ENCODE data around the gene SERPINB11.
A peak's percentile ranks its signal among the peaks of the same experiment; 100 is the strongest.
"Not testable (repeated sequence)": the region's sequence is repeated elsewhere in the genome, so short reads cannot be mapped to it uniquely, and the experiment has no call there.

Gene SERPINB11, protein sequence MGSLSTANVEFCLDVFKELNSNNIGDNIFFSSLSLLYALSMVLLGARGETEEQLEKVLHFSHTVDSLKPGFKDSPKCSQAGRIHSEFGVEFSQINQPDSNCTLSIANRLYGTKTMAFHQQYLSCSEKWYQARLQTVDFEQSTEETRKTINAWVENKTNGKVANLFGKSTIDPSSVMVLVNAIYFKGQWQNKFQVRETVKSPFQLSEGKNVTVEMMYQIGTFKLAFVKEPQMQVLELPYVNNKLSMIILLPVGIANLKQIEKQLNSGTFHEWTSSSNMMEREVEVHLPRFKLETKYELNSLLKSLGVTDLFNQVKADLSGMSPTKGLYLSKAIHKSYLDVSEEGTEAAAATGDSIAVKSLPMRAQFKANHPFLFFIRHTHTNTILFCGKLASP

DNA sequence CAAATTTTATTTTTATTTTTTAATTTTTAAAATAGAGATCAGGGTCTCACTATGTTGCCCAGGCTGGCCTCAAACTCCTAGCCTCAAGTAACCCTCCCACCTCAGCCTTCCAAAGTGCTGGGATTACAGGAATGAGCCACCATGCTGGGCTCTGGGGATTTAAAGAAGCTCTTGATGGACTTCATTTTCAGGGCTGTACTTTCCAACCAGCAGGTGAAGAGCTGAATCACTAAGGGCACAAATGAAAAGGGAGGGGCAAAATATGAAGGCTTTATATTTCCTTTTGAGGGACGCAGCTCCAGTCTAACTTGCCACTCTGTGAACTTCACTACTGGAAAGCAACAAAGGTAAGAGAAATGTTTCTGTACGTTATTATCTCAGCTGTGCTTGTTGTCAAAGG lies at the start of gene SERPINB11:
Gene SERPINB11, plus strand, starts transcription at position 301 of the 400 bp plus-strand sequence. CDS start 7,234 bp downstream, outside the sequence.
- no peak for DNase-seq

DNA sequence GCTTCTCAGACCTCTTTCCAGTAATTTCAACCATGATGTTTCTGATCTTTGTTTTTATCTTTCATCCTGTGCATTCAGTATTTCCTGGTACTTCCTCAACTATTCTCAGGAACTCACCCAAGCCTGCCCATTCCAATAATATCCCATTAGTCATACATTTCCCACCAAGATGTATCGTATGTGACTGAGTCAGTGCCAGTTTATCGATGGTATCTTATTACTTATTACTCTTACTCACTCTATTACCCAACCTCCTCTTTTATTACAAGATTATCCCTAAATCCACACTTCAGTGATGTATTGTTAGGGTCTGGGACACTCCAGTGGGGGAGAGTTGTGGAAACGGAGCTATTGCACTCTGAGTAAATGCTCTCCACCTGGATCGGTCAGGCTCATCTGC lies 43.8 kb upstream of the SERPINB11 start:
- DNase-seq = not testable (repeated sequence)

DNA sequence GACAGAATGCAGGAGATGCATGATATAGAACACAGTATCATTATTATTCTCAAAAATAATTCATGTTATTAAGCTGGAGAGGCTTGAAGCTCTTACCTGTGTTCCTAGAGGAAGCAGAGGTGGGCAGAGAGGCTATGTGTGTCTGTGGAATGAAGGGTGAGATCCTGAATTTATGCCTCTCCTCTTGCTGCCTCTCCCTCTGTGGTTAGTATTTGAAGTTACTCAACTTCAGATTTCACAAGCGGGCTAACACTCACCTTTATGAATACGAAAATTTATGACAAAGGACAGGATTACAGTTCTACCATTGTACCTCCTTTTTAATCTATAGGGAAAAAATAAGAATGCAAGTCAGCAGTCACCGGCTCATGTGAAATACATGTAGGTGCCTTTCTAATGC lies 41.0 kb upstream of the SERPINB11 start, which contains the start of gene SERPINB3:
Gene SERPINB3, minus strand, starts transcription at position 144 of the 400 bp plus-strand sequence. CDS start 677 bp downstream, outside the sequence.
- not testable (repeated sequence) for DNase-seq

DNA sequence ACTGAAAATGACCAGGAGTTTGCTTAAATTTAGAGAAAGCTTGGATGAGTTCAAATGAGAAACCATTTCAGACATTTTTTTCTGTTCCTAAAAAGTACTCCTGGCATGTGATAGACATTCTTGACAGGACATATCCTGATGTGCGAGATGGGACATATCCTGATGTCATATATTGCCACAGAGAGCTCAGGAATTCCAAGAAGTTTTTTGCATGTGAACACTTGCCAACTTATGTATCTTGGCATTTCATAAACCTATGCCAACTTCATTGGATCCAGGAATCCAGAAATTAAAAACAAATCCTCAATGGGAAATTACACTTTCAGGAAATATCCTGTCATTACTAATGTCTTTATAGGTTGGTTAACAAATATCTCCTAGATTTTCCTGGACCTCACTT lies 38.2 kb upstream of the SERPINB11 start:
- DNase-seq = no peak

DNA sequence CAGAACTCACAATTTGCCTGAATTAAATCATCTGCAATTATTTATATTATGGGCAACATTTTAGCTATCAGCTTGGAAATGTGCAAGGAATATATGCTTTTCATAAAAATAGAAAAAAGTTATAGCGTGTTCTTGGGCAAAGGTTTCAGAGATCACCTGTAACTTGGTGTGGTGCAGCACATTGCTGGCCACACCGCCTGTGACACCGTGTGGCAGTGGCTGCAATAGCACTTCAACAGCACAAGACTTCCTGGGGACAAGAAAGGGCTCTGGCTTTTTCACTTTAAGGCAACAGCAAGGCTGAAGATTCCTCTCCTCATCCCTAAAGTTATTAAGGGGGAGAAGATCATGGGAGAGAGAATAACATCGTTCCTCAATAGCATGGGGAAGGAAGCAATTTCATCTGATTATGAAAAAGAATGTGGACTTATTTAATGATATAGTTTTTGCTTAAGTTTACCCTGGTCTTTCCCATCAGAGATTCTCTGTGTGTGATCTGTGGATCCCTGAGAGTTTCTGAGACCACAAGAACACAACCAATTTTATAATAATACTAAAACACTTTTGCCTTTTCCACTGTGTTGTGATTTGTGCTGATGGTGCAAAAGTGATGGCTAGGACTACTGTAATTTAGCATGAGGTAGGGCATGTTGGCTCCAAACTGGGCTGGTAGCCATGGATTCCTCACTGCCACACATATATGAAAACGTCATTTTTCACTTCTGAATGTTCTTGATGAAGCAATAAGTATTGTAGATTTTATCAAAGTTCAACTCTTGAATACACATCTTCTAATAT lies 26.0 kb upstream of the SERPINB11 start:
- DNase-seq = peak in 1 of 2 experiments; percentile 6

DNA sequence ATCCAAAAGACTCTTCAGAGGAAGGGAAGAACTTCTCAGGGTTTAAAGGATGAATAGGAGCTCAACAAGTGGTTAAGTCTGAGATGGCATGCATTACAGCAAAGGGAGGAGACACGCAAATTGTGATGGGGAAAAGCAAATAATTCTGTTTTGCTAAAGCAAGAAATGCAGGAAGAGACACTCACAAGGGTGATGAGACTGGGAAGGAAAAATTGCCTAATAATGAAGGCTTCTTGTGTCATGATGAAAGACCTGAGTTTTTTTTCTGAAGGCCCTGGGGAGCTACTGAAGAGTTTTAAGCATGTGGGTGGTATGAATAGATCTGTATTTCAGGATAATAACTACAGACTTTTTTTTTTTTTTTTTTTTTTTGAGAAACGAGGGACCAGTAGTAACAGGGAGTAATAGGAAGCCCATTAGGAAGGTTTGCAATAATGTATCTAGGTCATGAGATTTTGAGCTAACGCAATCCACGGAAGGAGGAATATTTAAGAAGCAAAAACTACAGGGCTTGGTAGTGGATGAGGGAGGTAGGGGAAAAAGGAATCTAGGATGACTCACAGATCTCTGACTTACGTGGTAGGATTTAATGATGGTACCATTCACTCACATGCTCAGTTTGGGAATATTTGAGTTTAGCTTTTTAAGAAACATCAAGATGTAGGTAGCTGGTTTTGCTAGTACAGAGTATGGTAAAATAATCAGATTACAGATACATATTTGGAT lies 25.1 kb upstream of the SERPINB11 start:
- DNase-seq = no peak

DNA sequence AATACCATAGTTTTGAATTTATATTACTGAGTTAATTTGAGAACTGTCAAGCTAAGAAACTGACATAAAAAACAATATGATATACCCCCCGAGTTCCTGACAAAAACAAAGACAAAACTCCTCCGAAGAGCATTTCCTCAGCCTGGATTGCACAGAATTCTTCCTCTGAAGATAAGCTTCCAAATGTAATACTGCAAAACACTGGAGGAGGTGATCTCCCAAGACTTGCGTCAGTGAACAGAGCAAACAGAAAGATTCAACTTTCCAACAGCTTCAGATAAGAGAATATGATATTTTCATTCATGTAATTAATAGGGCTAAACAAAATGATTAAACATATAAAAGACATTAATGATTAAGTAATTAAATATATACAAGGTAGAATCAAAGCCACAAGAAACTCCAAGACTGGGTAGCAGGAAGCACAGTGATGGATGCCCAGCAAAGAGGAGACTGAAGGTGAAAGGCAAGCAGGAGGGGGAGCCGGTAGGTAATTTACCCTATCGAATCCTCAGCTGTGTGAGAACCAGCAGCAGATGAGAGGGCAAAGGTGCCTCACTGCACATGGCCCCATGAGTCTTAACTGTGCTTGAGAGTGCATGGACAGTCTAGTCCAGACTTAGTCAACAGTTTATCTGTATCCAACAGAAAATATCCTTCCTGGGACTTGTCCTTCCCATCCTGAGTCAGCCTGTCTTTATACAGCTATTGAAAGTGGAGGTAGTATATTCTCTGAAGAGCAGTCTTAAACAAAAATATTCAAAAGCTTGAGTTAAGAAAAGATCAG lies 22.7 kb upstream of the SERPINB11 start:
- DNase-seq = no peak

DNA sequence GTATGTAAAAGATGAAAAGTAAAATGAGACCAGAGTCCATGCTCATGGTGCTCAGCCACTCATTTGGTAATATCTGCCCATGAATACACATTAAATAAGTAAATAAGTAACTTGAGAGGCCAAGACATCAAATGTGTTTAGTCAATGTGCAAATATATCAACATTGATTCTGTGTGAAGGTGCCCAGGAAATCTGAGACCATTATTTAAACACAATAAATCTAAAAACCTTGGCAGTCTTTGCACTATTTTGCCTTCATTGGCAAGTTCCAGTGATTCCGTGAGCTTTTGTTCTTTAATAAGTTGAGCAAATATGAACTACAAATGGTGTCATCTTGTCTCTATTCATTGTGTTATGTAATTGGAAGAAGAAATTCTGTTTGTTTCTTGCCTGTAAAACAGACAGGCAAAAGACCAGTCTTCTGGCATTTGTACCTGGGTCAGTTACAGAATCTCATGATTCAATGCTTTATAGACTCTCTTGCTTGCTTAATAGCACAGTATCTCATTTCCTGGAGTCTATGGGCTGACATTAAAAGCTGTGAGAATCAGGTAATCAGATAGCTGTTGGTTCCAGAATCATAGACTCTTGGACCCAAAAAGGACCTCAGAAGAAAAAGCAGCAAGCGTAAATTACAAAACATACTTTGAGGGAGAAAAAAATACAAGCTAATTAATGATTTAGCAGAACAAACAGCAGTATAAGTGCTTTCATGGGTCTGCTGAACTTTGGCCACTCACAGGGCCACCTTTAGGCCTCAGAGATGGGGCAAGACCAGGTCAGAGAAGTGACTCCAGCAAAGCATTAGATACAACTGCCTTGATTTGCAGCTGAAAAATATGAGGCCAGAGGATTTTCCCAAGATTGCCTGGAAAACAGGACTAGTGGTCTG lies 21.1 kb upstream of the SERPINB11 start:
- no peak for DNase-seq

DNA sequence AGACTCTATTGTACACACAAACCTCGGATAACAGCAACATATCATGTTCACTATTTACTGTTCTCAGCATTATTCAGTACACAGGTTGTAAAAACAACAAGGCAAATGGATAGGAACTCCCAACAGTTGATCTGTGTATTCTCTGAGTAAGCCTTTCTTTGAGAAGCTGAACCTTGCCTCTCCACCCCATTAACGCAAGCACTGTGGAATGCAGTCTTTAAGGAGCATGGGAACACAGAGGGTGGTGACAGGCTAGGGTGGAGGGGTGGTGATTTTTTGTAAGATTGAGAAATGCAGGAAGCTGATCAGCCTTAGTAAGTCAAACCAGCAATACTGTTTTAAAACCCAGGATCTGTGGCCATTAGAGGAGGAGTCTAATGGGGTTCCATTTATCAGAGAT lies 19.6 kb upstream of the SERPINB11 start:
- DNase-seq = no peak

DNA sequence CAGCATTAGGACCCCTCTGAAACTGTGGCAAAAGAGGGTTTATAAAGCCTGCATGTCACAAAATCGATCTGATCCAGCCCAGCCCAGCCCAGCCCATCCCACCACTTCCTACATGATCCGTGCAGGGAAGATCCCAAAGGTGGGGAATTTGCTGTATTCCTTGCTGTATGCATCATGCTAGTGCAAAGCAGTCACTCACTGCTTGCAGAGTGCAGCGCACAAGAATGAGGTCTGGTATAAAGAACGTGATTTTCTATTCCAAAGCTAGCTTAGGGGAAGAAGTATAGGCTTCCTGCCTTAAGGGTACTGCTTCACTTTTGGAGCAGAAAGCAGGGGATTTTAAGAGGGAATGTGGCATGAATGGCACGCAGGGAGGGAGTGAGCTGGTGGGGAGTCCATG lies 18.9 kb upstream of the SERPINB11 start:
- no peak for DNase-seq

DNA sequence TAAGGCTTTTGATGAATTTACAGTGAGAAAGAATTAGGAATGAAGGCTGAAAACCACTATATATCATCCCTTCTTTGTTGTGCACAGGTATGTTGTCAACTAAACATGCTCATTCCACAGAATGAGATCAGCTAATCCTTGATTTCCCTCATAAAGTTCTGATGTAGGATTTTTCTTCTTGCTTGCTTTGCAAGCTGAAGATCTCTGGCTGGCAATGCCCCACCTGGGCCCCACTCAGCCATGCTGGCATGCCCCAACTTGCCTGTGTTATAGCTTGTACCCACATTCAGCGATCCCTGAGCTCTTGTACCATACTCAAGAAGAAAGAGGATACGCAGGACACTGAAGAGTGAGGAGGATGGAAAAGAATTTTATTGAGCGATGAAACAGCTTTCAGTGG lies 18.0 kb upstream of the SERPINB11 start:
- no peak for DNase-seq

DNA sequence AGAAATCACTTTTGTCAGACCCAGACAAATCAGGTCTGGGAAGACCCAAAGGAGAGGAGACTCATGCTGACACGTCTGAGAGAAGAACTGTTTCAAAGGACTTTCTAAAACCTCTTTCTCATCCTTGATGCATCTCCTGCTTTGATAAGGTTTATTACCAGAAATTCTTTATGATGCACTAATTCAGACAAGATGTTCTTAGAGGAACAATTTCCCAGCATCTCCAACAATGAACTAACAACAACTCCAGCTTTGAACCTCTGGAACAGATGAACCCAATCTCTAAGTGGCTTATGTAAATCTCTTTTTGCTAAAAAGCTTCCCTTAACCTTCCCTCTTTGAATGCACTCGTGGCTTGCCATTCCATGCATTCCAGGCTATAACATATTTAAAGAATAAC lies 15.9 kb upstream of the SERPINB11 start:
- DNase-seq = no peak

DNA sequence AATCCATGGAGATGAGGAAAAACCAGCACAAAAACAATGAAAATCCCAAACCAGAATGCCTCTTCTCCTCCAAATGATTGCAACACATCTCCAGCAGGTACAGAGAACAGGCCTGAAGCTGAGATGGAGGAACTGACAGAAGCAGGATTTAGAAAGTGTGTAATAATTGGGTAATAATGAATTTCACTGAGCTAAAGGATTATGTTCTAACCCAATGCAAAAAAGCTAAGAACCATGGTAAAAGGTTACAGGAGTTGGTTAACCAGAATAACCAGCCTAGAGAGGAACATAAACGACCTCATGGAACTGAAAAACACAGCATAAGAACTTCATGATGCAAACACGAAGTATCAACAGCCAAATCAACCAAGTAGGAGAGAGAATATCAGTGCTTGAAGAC lies 13.7 kb upstream of the SERPINB11 start:
- no peak for DNase-seq

DNA sequence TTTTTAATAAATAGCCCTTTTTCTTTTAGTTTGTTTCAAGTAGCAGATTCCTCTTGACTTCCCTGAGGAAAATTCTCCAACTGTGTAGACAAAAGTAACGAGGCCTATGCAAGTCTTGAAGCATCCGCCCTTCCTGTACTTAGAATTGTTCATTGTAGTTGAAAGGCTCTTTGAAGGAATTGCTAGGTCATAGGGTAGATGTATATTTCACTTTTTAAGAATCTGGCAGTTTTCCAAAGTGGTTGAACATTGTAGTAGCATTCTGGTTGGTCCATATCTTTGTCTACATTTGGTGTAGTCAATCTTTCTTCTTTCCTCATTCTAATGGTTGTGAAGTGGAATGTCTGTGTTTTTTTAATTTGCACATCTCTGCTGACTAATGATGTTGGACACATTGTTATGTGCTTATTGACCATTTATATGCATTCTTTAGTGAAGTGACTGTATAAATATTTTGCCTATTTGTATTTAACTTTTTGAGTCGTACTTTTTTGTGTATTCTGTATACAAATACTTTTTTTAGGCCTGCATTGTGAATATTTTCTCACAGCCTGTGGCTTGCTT lies 5.6 kb upstream of the SERPINB11 start:
- no peak for DNase-seq

DNA sequence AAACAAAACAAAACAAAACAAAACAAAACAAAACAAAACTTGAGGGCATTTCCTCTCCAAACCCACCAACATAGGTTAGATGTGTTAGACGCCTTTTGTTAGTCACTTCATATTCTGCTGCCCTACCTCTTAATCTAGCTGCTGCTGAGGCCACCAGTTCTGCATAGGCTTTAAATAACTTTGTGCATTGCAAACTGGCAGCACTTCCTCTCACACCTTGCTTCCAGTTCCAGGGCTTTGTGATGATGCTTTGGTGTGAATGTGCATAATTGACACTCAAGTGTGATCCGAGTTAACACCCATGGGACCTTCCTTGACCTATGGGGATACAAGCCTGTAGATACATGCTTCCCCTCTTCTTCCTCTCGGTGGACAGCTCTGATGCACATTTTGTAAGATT lies 2.3 kb upstream of the SERPINB11 start:
- no peak for DNase-seq

DNA sequence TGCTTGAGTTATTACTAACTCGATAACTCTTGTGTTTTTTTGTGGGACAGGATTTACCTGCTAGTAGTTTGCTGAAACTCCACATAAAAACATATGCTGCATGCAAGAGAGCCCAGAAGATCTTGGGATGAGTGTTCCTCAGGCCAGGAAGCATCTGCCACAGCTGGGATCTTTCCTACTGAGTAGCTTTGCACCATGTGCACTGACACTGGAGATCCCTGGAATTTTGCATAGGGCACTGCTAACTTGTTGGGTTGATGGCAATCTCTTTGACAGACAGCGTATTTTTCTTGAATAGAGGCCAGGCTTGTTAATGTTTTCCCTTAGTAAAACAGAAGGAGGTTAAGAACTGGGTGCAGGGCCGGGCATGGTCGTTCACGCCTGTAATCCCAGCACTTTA lies 808 bp upstream of the SERPINB11 start:
- no peak for DNase-seq

DNA sequence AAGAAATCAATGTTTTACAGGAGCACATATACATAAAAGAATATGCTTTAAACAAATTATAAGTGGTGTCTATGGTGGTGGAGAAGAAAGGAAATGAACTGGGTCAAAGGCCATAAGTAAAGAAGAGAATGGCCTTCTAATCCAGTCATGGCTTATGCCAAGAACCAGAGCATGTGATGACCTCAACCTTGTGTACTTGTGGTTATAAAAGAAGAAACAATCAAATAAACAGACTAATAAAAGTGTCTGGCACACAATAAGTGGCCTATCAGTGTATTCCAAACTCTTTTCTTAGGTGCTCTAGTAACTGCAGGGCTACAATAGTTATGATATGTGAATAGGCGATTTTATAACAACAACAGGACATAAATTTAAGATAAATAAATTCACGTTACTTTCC lies 2.6 kb downstream of the SERPINB11 start:
- DNase-seq = no peak

DNA sequence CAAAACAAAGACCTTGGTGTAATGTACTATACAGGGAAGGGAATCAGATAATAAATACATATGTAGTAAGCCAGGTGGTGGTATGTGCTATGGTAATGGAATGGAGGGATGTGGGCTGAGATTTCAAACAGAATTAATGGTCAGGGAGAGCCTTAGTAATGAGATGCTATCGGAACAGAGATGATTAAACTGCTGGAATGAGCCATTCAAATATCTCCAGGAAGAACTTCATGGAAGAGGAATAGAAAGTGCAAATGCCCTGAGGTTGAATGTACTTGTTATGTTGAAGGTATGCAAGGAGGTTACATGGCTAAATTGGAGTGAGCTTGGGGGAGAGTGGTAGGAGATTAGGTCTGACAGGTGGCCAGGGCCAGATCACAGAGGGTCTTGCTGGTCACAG lies 5.1 kb downstream of the SERPINB11 start:
- DNase-seq = no peak

DNA sequence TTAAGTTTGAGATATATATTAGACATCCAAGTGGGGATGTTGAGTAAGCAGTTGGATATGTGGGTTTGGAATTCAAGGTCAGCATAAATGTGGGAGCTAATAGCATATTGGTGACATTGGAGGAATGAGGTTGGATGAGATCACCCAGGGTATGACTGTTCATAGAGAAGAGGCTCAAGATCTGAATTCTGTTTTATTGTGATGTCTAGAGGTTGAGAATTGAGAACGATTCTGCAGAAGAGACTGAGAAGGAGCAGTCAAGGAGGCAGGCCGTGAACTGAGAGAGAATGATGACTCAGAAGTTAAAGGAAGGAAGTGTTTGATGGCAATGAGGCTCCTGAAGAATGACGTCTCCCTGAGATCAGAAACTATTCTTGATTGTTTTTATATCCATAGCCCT lies 5.9 kb downstream of the SERPINB11 start:
- no peak for DNase-seq

DNA sequence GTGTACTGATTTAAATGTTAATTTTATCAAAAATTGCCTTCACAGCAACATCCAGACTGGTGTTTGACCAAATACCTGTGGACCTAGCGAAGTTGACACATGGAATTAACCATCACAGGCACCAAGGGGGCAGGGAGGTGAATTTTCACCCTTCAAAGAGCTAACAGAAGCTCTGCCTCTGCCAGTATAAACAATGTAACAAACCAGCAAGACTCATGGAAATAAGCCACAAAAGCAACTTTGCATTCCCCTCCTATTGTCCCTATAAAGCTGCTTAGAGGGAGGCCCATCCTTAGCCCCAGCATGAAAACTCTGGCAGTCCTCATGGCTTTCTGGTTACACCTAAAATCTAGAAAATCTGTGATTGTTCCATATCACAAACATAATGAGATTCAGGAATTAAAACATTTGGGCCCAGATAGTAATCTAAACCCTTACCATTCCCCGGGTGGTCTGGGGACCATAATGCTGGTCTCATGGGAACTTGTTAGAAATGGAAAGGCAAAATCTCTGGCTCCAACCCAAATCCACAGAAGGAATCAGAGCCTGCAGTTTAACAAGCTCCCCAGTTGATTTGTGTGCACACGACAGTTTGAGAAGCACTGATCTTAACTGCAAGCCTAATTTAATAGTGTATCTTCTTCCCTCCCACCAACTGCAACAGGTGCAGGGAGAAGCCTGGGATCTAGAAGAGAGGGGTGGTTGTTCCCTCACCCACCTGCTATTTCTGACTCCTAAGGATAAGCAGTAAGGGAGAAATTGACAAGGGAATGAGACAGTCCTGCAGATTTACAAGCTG lies 23.1 kb downstream of the SERPINB11 start:
- DNase-seq = no peak
